SK-N-MC (cell line): Measurements from ENCODE around the gene NUDT13.

Source experiments
- EZH2 ChIP-seq: fragments of 200-600 bp; sonication (generic); IDR thresholded peaks from one replicate; pipeline ENCODE4 v1.6.1; 2017; ENCODE audit warnings: antibody characterized with exemption
- FOXP2 ChIP-seq: optimal IDR thresholded peaks from 2 replicates; pipeline ENCODE3; 2011; ENCODE audit warnings: mild to moderate bottlenecking, moderate library complexity; ENCODE audit not compliant: insufficient read depth; ENCODE audit errors: extremely low read length, control extremely low read depth
- POLR2AphosphoS5 ChIP-seq: IDR thresholded peaks from 2 replicates; pipeline ENCODE4 v1.6.1; 2012; ENCODE audit warnings: mild to moderate bottlenecking, low read depth, low read length, borderline replicate concordance

- TF ChIP-seq POLR2AphosphoS5, result no peak
- no peak for TF ChIP-seq EZH2
- TF ChIP-seq FOXP2, result no peak
Measured at GRCh38 chr10:73095481-73096021, 14.7 kb upstream of the NUDT13 start.
